ENCODE data around the gene LCE3B.

DNA sequence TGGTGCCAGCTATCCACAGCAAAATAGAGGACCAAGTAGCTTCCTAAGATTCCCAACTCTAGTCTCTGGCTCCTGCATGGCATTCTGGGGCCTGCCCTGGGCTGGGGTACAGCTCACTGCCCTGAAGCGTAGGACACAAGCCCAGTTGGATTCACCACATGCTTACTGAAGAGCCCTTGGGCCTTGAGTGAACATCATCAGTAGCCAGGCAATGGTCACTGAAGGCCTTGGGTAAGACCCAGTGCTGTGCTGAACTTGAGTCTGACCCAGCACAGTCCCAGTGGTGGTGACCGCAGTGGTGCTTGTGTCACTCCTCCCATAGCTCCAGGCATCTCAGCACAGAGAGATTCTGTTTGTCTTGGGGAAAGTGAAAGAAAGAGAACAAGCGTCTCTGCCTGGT, 17.0 kb downstream of the LCE3B start:
- TF ChIP-seq, protein P1, sequence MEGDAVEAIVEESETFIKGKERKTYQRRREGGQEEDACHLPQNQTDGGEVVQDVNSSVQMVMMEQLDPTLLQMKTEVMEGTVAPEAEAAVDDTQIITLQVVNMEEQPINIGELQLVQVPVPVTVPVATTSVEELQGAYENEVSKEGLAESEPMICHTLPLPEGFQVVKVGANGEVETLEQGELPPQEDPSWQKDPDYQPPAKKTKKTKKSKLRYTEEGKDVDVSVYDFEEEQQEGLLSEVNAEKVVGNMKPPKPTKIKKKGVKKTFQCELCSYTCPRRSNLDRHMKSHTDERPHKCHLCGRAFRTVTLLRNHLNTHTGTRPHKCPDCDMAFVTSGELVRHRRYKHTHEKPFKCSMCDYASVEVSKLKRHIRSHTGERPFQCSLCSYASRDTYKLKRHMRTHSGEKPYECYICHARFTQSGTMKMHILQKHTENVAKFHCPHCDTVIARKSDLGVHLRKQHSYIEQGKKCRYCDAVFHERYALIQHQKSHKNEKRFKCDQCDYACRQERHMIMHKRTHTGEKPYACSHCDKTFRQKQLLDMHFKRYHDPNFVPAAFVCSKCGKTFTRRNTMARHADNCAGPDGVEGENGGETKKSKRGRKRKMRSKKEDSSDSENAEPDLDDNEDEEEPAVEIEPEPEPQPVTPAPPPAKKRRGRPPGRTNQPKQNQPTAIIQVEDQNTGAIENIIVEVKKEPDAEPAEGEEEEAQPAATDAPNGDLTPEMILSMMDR (IDR thresholded peaks at IDR 0.05): no peak
- TF ChIP-seq POLR2A (IDR thresholded peaks at IDR 0.05): no peak
